WTC11 (cell line): ENCODE measurements around the gene FASN. TPM values are rescaled to one million over a fixed set of nuclear protein-coding genes. Genes with fewer than 3 reads are reported as not detected.
A peak's percentile ranks its signal among the peaks of the same experiment; 100 is the strongest.

Experiments
- ATAC-seq: fragments of 200-7000 bp; cut with Tn5 transposase; 2 replicates; pipeline ENCODE4 v1.10.0; 2021; ENCODE audit warnings: mild to moderate bottlenecking, moderate library complexity
- Bru-seq: library from RNA; stranded (reverse); fragments of 400-500 nt; gene quantifications from one replicate; lab custom pipeline; 2021; lab: Mats Ljungman, UMichigan
- CTCF ChIA-PET: fragments of 300-600 bp; sonication (Branson Sonifier 250); formaldehyde crosslinking; loops from one replicate; lab custom pipeline; 2021; ENCODE audit warnings: antibody characterized with exemption; lab: Charles Lee
- POLR2A ChIA-PET: fragments of 350-600 bp; sonication (Branson Sonifier 250); formaldehyde crosslinking; loops from one replicate; lab custom pipeline; 2021; ENCODE audit warnings: antibody characterized with exemption; lab: Charles Lee
- DNase-seq: peaks from one replicate; pipeline ENCODE4 v3.0.0; 2021; ENCODE audit warnings: low spot score
- H3K27ac Mint-ChIP-seq: 2 replicates; pipeline ENCODE4 v1.8.0; 2021; ENCODE audit warnings: mixed read lengths
- H3K27me3 Mint-ChIP-seq: 2 replicates; pipeline ENCODE4 v1.8.0; 2021; ENCODE audit warnings: low read depth, mild to moderate bottlenecking, moderate library complexity, mixed read lengths
- H3K36me3 Mint-ChIP-seq: 2 replicates; pipeline ENCODE4 v1.8.0; 2021; ENCODE audit warnings: mixed read lengths
- H3K4me1 Mint-ChIP-seq: 2 replicates; pipeline ENCODE4 v1.8.0; 2022; ENCODE audit warnings: mixed read lengths
- H3K4me3 Mint-ChIP-seq: 2 replicates; pipeline ENCODE4 v1.8.0; 2021; ENCODE audit warnings: mild to moderate bottlenecking, moderate library complexity, mixed read lengths
- H3K9me3 Mint-ChIP-seq: 2 replicates; pipeline ENCODE4 v1.8.0; 2021; ENCODE audit warnings: mixed read lengths
- CREB1 ChIP-seq: sonication (generic); formaldehyde crosslinking; IDR thresholded peaks from 2 replicates; pipeline ENCODE4 v1.8.0; 2023; ENCODE audit warnings: mild to moderate bottlenecking, missing genetic modification reagents
- ELF4 ChIP-seq: sonication (generic); formaldehyde crosslinking; IDR thresholded peaks from 2 replicates; pipeline ENCODE4 v1.8.1; 2022; ENCODE audit warnings: low read depth, mild to moderate bottlenecking, moderate library complexity, missing genetic modification reagents
- EMX1 ChIP-seq: fragments of 250-450 bp; sonication (Bioruptor Pico); IDR thresholded peaks from 2 replicates; pipeline ENCODE4 v1.8.0; 2021; ENCODE audit warnings: mild to moderate bottlenecking
- GRHL2 ChIP-seq: fragments of 250-450 bp; sonication (Bioruptor Pico); IDR thresholded peaks from 2 replicates; pipeline ENCODE4 v1.8.0; 2022; ENCODE audit warnings: mild to moderate bottlenecking, moderate library complexity; ENCODE audit not compliant: insufficient replicate concordance, severe bottlenecking
- NFATC4 ChIP-seq: fragments of 250-450 bp; sonication (Bioruptor Pico); IDR thresholded peaks from 2 replicates; pipeline ENCODE4 v1.9.0; 2021; ENCODE audit warnings: mild to moderate bottlenecking
- NFE2L1 ChIP-seq: sonication (generic); formaldehyde crosslinking; IDR thresholded peaks from 2 replicates; pipeline ENCODE4 v1.8.1; 2023; ENCODE audit warnings: missing genetic modification reagents
- NR1H2 ChIP-seq: sonication (generic); formaldehyde crosslinking; IDR thresholded peaks from 2 replicates; pipeline ENCODE4 v1.9.0; 2021; ENCODE audit warnings: mild to moderate bottlenecking, moderate library complexity, missing genetic modification reagents
- NR2C2 ChIP-seq: sonication (generic); formaldehyde crosslinking; IDR thresholded peaks from 2 replicates; pipeline ENCODE4 v1.8.0; 2022; ENCODE audit warnings: mild to moderate bottlenecking, missing genetic modification reagents
- NR3C1 ChIP-seq: sonication (generic); formaldehyde crosslinking; conservative IDR thresholded peaks from 2 replicates; pipeline ENCODE4 v1.8.1; 2023; ENCODE audit warnings: low read depth, mild to moderate bottlenecking, missing genetic modification reagents
- TCF7 ChIP-seq: sonication (generic); formaldehyde crosslinking; IDR thresholded peaks from 2 replicates; pipeline ENCODE4 v1.8.0; 2022; ENCODE audit warnings: mild to moderate bottlenecking, low read depth, missing genetic modification reagents, moderate library complexity
- TEAD1 ChIP-seq: sonication (generic); formaldehyde crosslinking; IDR thresholded peaks from 2 replicates; pipeline ENCODE4 v1.8.0; 2022; ENCODE audit warnings: mild to moderate bottlenecking, missing genetic modification reagents
- TEAD4 ChIP-seq: sonication (generic); formaldehyde crosslinking; IDR thresholded peaks from 2 replicates; pipeline ENCODE4 v1.8.0; 2022; ENCODE audit warnings: mild to moderate bottlenecking, missing genetic modification reagents
- ZBTB21 ChIP-seq: sonication (generic); formaldehyde crosslinking; IDR thresholded peaks from 2 replicates; pipeline ENCODE4 v1.8.1; 2023; ENCODE audit warnings: mild to moderate bottlenecking, missing genetic modification reagents, borderline replicate concordance
- ZNF416 ChIP-seq: fragments of 250-450 bp; sonication (Bioruptor Pico); IDR thresholded peaks from 2 replicates; pipeline ENCODE4 v1.9.0; 2021; ENCODE audit warnings: mild to moderate bottlenecking, inconsistent platforms
- long read RNA-seq, 3 experiments: library from RNA in 1 of 3; library from capped mRNA in 1 of 3; library from polyadenylated mRNA in 1 of 3; unstranded in 2 of 3; stranded (forward) in 1 of 3; transcript quantifications; one replicate each; pipeline ENCODE4 v2.0.0, GENCODE V29; 2021
- total RNA-seq: library from RNA; stranded (reverse); gene quantifications from 3 replicates; pipeline ENCODE4 v1.2.3, GENCODE V29; 2021
- TF ChIP-seq, protein P1 (sequence below): fragments of 250-450 bp; sonication (Bioruptor Pico); conservative IDR thresholded peaks from 2 replicates; pipeline ENCODE4 v1.9.0; 2021; ENCODE audit warnings: mild to moderate bottlenecking
- TF ChIP-seq, protein P2 (sequence below): sonication (generic); formaldehyde crosslinking; IDR thresholded peaks from 2 replicates; pipeline ENCODE4 v1.8.0; 2023; ENCODE audit warnings: missing genetic modification reagents, mild to moderate bottlenecking, borderline replicate concordance
- TF ChIP-seq, protein P3 (sequence below): sonication (generic); formaldehyde crosslinking; IDR thresholded peaks from 2 replicates; pipeline ENCODE4 v1.8.1; 2022; ENCODE audit warnings: missing genetic modification reagents, borderline replicate concordance
- TF ChIP-seq, protein P4 (sequence below): sonication (generic); formaldehyde crosslinking; IDR thresholded peaks from 2 replicates; pipeline ENCODE4 v1.8.0; 2022; ENCODE audit warnings: mild to moderate bottlenecking, missing genetic modification reagents
- TF ChIP-seq, protein P5 (sequence below): sonication (generic); formaldehyde crosslinking; IDR thresholded peaks from 2 replicates; pipeline ENCODE4 v1.8.1; 2023; ENCODE audit warnings: mild to moderate bottlenecking, missing genetic modification reagents, borderline replicate concordance
- TF ChIP-seq, protein P6 (sequence below): fragments of 200-600 bp; IDR thresholded peaks from 2 replicates; pipeline ENCODE4 v1.8.0; 2022; ENCODE audit warnings: antibody characterized with exemption

FASN gene
- total RNA-seq (611 to 742 TPM (median 654 TPM) in 3 replicates), Bru-seq, nascent RNA (percentile 71 among the genes with signal in this experiment)
- long read RNA-seq, experiment 1, full-length matches to known transcripts = 216 of 950 reads
- long read RNA-seq, experiment 1, partial matches to known transcripts = 645 of 950 reads
- long read RNA-seq, experiment 1, other reads (novel, unspliced or antisense) = 89 of 950 reads
- long read RNA-seq, experiment 2, full-length matches to known transcripts = 94 of 741 reads
- long read RNA-seq, experiment 2, partial matches to known transcripts = 582 of 741 reads
- long read RNA-seq, experiment 2, other reads (novel, unspliced or antisense) = 65 of 741 reads
- long read RNA-seq, experiment 3 = 0 reads

DNA sequence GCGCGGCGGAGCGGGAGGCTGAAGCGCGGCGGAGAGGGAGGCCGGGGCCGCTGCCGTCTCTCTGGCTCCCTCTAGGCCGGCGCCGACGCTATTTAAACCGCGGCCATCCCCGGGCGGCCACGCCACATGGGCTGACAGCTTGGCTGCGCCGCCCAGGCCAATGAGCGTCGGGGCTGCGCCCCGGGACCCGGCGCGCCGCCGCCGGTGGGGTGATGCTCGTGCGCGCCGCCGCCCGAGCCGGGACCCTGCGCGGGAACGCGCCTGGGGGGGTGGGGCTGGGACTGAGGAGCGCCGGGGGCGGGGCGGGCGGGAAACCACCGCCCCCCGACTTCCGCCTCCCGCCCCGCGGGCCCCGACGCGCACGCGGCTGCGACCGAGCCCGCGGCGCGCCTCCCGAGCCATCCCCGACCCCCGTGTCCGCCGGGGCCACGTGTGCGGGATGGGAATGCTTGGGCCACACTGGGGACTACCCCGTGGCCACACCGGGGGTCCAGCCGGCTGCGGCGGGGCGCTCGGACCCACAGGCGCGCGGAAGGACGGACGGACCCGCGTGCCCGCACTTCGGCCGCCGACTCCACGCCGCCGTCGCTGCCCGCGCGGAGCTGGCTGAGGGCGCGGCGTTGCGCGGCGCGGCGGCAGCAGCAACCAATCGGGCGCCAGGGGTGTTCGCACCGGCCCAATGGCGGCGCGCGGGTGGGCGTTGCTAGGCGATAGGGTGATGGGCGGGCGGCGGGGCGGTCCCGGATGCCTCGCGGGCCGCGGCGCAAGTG, at the start of gene FASN:
TSS of gene FASN (minus strand) at position 68 of the 770 bp plus-strand sequence. CDS start 1,791 bp downstream, outside the sequence.
- ATAC-seq (peak; percentile 79), DNase-seq (peak; percentile 95)
- Mint-ChIP-seq H3K36me3 (peaks cover 3% of the 10 kb centered on the region), H3K27me3 (no peaks in the 10 kb centered on the region), H3K4me3 (peak within 1 kb of the TSS; percentile 69), H3K9me3 (no peaks in the 10 kb centered on the region), H3K4me1 (peaks cover 28% of the 10 kb centered on the region), H3K27ac (no peak within 1 kb of the TSS)
- POLR2A ChIA-PET = interaction anchor here (0.9 to 1.7 kb wide), 5 partner anchors 8 to 161 kb away, joined by 3 to 11 read pairs (median 3); partner anchors contain the start of genes DCXR and PYCR1
- CTCF ChIA-PET = interaction anchor here (0.6 to 2.9 kb wide), 11 partner anchors 8 to 171 kb away, joined by 3 to 18 read pairs (median 3); partner anchors contain the start of genes CENPX, DCXR, LRRC45 and MAFG
- TF ChIP-seq, protein P1, sequence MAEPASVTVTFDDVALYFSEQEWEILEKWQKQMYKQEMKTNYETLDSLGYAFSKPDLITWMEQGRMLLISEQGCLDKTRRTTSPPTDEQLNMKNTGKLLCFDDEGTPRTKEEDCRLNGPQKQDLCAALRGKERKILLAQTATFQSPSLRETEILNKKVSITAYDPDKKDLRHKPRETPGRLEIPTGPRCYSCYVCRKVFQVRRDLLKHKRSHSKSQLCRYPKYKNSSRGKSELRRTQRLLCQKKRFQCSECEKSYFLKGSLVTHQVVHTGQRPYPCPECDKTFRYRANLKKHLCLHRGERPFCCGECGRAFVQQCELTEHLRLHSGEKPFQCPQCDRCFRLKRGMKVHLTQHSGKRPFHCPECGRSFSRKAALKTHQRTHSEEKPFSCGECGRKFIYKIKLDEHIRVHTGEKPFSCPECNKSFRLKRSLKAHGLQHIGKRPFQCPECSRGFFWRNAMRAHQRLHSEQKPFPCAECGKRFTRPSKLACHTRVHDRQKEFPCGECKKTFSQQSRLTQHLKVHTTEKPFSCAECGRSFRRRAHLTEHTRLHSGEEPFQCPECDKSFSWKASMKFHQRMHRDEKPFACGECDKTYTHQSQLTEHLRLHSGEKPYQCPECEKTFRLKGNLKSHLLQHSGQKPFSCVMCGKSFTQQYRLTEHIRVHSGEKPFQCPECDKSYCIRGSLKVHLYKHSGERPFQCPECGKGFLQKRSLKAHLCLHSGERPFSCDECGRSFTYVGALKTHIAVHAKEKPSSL (CRISPR knock-in tag) = no peak
- TF ChIP-seq NFATC4 = peak; percentile 28; the same call in 1 of the 2 replicates
- TF ChIP-seq NR1H2 (CRISPR knock-in tag) = no peak
- TF ChIP-seq, protein P2, sequence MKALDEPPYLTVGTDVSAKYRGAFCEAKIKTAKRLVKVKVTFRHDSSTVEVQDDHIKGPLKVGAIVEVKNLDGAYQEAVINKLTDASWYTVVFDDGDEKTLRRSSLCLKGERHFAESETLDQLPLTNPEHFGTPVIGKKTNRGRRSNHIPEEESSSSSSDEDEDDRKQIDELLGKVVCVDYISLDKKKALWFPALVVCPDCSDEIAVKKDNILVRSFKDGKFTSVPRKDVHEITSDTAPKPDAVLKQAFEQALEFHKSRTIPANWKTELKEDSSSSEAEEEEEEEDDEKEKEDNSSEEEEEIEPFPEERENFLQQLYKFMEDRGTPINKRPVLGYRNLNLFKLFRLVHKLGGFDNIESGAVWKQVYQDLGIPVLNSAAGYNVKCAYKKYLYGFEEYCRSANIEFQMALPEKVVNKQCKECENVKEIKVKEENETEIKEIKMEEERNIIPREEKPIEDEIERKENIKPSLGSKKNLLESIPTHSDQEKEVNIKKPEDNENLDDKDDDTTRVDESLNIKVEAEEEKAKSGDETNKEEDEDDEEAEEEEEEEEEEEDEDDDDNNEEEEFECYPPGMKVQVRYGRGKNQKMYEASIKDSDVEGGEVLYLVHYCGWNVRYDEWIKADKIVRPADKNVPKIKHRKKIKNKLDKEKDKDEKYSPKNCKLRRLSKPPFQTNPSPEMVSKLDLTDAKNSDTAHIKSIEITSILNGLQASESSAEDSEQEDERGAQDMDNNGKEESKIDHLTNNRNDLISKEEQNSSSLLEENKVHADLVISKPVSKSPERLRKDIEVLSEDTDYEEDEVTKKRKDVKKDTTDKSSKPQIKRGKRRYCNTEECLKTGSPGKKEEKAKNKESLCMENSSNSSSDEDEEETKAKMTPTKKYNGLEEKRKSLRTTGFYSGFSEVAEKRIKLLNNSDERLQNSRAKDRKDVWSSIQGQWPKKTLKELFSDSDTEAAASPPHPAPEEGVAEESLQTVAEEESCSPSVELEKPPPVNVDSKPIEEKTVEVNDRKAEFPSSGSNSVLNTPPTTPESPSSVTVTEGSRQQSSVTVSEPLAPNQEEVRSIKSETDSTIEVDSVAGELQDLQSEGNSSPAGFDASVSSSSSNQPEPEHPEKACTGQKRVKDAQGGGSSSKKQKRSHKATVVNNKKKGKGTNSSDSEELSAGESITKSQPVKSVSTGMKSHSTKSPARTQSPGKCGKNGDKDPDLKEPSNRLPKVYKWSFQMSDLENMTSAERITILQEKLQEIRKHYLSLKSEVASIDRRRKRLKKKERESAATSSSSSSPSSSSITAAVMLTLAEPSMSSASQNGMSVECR (CRISPR knock-in tag) = no peak; the same call in 1 of the 2 replicates
- TF ChIP-seq ELF4 (CRISPR knock-in tag) = no peak
- TF ChIP-seq, protein P3, sequence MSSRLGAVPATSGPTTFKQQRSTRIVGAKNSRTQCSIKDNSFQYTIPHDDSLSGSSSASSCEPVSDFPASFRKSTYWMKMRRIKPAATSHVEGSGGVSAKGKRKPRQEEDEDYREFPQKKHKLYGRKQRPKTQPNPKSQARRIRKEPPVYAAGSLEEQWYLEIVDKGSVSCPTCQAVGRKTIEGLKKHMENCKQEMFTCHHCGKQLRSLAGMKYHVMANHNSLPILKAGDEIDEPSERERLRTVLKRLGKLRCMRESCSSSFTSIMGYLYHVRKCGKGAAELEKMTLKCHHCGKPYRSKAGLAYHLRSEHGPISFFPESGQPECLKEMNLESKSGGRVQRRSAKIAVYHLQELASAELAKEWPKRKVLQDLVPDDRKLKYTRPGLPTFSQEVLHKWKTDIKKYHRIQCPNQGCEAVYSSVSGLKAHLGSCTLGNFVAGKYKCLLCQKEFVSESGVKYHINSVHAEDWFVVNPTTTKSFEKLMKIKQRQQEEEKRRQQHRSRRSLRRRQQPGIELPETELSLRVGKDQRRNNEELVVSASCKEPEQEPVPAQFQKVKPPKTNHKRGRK = no peak
- no peak for TF ChIP-seq NR2C2 (CRISPR knock-in tag)
- TF ChIP-seq GRHL2 = no peak
- peak; percentile 74 for TF ChIP-seq NFE2L1 (CRISPR knock-in tag)
- TF ChIP-seq TEAD1 (CRISPR knock-in tag) = no peak; the same call in 1 of the 2 replicates
- TF ChIP-seq ZBTB21 = no peak
- TF ChIP-seq, protein P4, sequence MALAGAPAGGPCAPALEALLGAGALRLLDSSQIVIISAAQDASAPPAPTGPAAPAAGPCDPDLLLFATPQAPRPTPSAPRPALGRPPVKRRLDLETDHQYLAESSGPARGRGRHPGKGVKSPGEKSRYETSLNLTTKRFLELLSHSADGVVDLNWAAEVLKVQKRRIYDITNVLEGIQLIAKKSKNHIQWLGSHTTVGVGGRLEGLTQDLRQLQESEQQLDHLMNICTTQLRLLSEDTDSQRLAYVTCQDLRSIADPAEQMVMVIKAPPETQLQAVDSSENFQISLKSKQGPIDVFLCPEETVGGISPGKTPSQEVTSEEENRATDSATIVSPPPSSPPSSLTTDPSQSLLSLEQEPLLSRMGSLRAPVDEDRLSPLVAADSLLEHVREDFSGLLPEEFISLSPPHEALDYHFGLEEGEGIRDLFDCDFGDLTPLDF (CRISPR knock-in tag) = no peak
- TF ChIP-seq NR3C1 (CRISPR knock-in tag) = no peak
- TF ChIP-seq, protein P5, sequence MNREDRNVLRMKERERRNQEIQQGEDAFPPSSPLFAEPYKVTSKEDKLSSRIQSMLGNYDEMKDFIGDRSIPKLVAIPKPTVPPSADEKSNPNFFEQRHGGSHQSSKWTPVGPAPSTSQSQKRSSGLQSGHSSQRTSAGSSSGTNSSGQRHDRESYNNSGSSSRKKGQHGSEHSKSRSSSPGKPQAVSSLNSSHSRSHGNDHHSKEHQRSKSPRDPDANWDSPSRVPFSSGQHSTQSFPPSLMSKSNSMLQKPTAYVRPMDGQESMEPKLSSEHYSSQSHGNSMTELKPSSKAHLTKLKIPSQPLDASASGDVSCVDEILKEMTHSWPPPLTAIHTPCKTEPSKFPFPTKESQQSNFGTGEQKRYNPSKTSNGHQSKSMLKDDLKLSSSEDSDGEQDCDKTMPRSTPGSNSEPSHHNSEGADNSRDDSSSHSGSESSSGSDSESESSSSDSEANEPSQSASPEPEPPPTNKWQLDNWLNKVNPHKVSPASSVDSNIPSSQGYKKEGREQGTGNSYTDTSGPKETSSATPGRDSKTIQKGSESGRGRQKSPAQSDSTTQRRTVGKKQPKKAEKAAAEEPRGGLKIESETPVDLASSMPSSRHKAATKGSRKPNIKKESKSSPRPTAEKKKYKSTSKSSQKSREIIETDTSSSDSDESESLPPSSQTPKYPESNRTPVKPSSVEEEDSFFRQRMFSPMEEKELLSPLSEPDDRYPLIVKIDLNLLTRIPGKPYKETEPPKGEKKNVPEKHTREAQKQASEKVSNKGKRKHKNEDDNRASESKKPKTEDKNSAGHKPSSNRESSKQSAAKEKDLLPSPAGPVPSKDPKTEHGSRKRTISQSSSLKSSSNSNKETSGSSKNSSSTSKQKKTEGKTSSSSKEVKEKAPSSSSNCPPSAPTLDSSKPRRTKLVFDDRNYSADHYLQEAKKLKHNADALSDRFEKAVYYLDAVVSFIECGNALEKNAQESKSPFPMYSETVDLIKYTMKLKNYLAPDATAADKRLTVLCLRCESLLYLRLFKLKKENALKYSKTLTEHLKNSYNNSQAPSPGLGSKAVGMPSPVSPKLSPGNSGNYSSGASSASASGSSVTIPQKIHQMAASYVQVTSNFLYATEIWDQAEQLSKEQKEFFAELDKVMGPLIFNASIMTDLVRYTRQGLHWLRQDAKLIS (CRISPR knock-in tag) = no peak
- no peak for TF ChIP-seq TEAD4
- no peak for TF ChIP-seq CREB1
- peak; percentile 88; the same call in 1 of the 2 replicates for TF ChIP-seq ZNF416 (CRISPR knock-in tag)
- peak; percentile 18; the same call in 1 of the 2 replicates for TF ChIP-seq EMX1 (CRISPR knock-in tag)
- TF ChIP-seq, protein P6, sequence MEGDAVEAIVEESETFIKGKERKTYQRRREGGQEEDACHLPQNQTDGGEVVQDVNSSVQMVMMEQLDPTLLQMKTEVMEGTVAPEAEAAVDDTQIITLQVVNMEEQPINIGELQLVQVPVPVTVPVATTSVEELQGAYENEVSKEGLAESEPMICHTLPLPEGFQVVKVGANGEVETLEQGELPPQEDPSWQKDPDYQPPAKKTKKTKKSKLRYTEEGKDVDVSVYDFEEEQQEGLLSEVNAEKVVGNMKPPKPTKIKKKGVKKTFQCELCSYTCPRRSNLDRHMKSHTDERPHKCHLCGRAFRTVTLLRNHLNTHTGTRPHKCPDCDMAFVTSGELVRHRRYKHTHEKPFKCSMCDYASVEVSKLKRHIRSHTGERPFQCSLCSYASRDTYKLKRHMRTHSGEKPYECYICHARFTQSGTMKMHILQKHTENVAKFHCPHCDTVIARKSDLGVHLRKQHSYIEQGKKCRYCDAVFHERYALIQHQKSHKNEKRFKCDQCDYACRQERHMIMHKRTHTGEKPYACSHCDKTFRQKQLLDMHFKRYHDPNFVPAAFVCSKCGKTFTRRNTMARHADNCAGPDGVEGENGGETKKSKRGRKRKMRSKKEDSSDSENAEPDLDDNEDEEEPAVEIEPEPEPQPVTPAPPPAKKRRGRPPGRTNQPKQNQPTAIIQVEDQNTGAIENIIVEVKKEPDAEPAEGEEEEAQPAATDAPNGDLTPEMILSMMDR = no peak
- TF ChIP-seq TCF7 (CRISPR knock-in tag) = no peak
